Measurements from ENCODE around the gene ASNS.
"Not testable (repeated sequence)": the region's sequence is repeated elsewhere in the genome, so short reads cannot be mapped to it uniquely, and the experiment has no call there.

GRCh38 chr7:97879527-97879926 lies 7.3 kb upstream of the ASNS start:
- TF ChIP-seq, protein P1, sequence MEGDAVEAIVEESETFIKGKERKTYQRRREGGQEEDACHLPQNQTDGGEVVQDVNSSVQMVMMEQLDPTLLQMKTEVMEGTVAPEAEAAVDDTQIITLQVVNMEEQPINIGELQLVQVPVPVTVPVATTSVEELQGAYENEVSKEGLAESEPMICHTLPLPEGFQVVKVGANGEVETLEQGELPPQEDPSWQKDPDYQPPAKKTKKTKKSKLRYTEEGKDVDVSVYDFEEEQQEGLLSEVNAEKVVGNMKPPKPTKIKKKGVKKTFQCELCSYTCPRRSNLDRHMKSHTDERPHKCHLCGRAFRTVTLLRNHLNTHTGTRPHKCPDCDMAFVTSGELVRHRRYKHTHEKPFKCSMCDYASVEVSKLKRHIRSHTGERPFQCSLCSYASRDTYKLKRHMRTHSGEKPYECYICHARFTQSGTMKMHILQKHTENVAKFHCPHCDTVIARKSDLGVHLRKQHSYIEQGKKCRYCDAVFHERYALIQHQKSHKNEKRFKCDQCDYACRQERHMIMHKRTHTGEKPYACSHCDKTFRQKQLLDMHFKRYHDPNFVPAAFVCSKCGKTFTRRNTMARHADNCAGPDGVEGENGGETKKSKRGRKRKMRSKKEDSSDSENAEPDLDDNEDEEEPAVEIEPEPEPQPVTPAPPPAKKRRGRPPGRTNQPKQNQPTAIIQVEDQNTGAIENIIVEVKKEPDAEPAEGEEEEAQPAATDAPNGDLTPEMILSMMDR (IDR thresholded peaks at IDR 0.05) = not testable (repeated sequence)
- not testable (repeated sequence) for TF ChIP-seq POLR2A (IDR thresholded peaks at IDR 0.05)

Data from testis (tissue), 2 donors.